ENCODE measurements around the gene BNIPL.

BNIPL gene

GRCh38 chr1:151059109-151060006, 23.0 kb downstream of the BNIPL start, which contains the start of gene CDC42SE1:
Gene CDC42SE1 (minus strand): TSS chr1:151059622. CDS start chr1:151055730, 3,892 bp downstream.
- DNase-seq: peak; percentile 92

- DNase-seq: peak; percentile 88
Observed at GRCh38 chr1:151060007-151060656, 23.7 kb downstream of the BNIPL start, which contains the start of gene MLLT11. Gene MLLT11 (plus strand): TSS chr1:151060397. CDS start chr1:151067225, 6,828 bp downstream.

GRCh38 chr1:151060657-151061421, 24.5 kb downstream of the BNIPL start:
- DNase-seq: peak; percentile 33

- no peak for DNase-seq
Observed at GRCh38 chr1:151061704-151062103, 25.3 kb downstream of the BNIPL start.

GRCh38 chr1:151062741-151063371, 26.5 kb downstream of the BNIPL start:
- no peak for DNase-seq

- no peak for DNase-seq
Observed at GRCh38 chr1:151065089-151065645, 28.8 kb downstream of the BNIPL start.

GRCh38 chr1:151067185-151067584, 30.8 kb downstream of the BNIPL start:
- no peak for DNase-seq

- DNase-seq: no peak
Observed at GRCh38 chr1:151069103-151069486, 32.7 kb downstream of the BNIPL start.

GRCh38 chr1:151070474-151071276, 34.3 kb downstream of the BNIPL start, which contains the start of gene GABPB2:
Gene GABPB2 (plus strand): TSS chr1:151070761. CDS start chr1:151088190, 17,429 bp downstream.
- peak; percentile 96 for DNase-seq

GRCh38 chr1:151072224-151072623, 35.8 kb downstream of the BNIPL start:
- DNase-seq: no peak

GRCh38 chr1:151085953-151086559, 49.7 kb downstream of the BNIPL start:
- DNase-seq: no peak

Data from right hindlimb (tissue), 1 donor.